ENCODE measurements around the gene ABCC4. TPM values are rescaled to one million over a fixed set of nuclear protein-coding genes. Genes with fewer than 3 reads are reported as not detected.

Gene ABCC4
- total and polyA plus RNA-seq, 9 of the 15 experiments (the other 6 are each of a cell fraction or from before 2014, with no cell fraction given), result 9.4 to 46.1 (median 25.4) TPM

- TF ChIP-seq, protein P1, sequence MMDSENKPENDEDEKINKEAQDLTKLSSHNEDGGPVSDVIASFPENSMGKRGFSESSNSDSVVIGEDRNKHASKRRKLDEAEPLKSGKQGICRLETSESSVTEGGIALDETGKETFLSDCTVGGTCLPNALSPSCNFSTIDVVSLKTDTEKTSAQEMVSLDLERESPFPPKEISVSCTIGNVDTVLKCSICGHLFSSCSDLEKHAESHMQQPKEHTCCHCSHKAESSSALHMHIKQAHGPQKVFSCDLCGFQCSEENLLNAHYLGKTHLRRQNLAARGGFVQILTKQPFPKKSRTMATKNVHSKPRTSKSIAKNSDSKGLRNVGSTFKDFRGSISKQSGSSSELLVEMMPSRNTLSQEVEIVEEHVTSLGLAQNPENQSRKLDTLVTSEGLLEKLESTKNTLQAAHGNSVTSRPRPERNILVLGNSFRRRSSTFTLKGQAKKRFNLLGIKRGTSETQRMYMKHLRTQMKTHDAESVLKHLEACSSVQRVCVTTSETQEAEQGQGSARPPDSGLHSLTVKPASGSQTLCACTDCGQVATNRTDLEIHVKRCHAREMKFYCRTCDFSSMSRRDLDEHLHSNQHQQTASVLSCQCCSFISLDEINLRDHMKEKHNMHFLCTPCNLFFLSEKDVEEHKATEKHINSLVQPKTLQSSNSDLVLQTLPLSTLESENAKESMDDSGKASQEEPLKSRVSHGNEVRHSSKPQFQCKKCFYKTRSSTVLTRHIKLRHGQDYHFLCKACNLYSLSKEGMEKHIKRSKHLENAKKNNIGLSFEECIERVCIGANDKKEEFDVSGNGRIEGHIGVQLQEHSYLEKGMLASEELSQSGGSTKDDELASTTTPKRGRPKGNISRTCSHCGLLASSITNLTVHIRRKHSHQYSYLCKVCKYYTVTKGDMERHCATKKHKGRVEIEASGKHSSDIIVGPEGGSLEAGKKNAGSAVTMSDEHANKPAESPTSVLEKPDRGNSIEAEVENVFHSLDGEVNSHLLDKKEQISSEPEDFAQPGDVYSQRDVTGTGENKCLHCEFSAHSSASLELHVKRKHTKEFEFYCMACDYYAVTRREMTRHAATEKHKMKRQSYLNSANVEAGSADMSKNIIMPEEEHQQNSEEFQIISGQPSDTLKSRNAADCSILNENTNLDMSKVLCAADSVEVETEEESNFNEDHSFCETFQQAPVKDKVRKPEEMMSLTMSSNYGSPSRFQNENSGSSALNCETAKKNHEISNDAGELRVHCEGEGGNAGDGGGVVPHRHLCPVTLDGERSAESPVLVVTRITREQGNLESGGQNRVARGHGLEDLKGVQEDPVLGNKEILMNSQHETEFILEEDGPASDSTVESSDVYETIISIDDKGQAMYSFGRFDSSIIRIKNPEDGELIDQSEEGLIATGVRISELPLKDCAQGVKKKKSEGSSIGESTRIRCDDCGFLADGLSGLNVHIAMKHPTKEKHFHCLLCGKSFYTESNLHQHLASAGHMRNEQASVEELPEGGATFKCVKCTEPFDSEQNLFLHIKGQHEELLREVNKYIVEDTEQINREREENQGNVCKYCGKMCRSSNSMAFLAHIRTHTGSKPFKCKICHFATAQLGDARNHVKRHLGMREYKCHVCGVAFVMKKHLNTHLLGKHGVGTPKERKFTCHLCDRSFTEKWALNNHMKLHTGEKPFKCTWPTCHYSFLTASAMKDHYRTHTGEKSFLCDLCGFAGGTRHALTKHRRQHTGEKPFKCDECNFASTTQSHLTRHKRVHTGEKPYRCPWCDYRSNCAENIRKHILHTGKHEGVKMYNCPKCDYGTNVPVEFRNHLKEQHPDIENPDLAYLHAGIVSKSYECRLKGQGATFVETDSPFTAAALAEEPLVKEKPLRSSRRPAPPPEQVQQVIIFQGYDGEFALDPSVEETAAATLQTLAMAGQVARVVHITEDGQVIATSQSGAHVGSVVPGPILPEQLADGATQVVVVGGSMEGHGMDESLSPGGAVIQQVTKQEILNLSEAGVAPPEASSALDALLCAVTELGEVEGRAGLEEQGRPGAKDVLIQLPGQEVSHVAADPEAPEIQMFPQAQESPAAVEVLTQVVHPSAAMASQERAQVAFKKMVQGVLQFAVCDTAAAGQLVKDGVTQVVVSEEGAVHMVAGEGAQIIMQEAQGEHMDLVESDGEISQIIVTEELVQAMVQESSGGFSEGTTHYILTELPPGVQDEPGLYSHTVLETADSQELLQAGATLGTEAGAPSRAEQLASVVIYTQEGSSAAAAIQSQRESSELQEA (IDR thresholded peaks at IDR 0.05; ENCODE audit: low read depth), result no peak
- TF ChIP-seq, protein P2, sequence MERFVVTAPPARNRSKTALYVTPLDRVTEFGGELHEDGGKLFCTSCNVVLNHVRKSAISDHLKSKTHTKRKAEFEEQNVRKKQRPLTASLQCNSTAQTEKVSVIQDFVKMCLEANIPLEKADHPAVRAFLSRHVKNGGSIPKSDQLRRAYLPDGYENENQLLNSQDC (CRISPR knock-in tag; IDR thresholded peaks at IDR 0.05), result no peak
- TF ChIP-seq ZNF507 (tag; conservative IDR thresholded peaks at IDR 0.05) (no peak), SMAD4 (CRISPR knock-in tag; conservative IDR thresholded peaks at IDR 0.05) (no peak)
These were observed 54.1 kb downstream of the ABCC4 start (continued) for GRCh38 chr13:95247171-95247570.

Measured in K562 (cell line).